MM.1S (cell line): ENCODE measurements around the gene HSD11B1L.

Source experiments
- EZH2 ChIP-seq: fragments of 300-600 bp; sonication (generic); optimal IDR thresholded peaks from 2 replicates; pipeline ENCODE3; 2017; ENCODE audit warnings: low read depth, mild to moderate bottlenecking, antibody characterized with exemption, low read length, mixed read lengths
- EZH2phosphoT487 ChIP-seq: fragments of 300-600 bp; sonication (generic); IDR thresholded peaks from 2 replicates; pipeline ENCODE4 v1.6.1; 2018; ENCODE audit warnings: antibody characterized with exemption, low read length
- TF ChIP-seq, protein P1 (sequence below): fragments of 300-600 bp; sonication (generic); IDR thresholded peaks from 2 replicates; pipeline ENCODE4 v1.5.1; 2016; ENCODE audit warnings: antibody characterized with exemption, low read length, mixed read lengths

DNA sequence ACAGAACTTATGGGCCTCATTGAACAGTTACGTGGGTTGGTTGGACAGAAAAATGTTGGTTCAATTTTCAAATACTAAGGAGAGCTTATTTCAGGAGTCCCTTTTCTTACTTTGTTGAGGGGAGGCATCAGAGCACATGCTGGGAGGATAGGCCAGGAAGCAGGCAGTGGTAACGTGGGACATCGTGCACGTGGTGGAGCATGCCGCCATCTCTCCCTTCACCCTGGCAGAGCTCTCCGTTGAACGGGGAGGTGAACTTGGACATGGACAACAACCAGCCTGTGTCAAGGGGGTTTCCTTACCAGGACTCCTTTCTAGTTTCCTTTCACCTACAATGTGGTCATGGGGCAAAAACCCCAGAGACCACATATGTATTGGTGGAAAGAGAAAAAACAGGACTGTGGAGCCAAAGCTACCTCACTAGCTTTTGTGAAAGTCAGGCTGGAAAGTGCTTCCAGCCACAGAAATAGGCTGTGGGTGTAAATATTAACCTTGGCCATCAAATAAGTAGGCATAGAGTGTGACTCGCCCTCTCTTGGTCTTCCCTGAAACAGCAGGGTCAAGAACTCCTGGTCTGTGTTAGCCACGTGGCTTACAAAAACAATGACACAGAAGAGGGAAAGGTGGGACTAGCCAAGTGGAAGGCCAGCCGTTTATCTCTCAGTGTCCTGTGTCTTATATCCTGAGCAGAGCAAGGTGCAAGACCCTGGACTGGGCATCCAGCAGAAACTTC is 14.9 kb upstream of the HSD11B1L start:
- TF ChIP-seq EZH2phosphoT487 (no peak), EZH2 (no peak)
- TF ChIP-seq, protein P1, sequence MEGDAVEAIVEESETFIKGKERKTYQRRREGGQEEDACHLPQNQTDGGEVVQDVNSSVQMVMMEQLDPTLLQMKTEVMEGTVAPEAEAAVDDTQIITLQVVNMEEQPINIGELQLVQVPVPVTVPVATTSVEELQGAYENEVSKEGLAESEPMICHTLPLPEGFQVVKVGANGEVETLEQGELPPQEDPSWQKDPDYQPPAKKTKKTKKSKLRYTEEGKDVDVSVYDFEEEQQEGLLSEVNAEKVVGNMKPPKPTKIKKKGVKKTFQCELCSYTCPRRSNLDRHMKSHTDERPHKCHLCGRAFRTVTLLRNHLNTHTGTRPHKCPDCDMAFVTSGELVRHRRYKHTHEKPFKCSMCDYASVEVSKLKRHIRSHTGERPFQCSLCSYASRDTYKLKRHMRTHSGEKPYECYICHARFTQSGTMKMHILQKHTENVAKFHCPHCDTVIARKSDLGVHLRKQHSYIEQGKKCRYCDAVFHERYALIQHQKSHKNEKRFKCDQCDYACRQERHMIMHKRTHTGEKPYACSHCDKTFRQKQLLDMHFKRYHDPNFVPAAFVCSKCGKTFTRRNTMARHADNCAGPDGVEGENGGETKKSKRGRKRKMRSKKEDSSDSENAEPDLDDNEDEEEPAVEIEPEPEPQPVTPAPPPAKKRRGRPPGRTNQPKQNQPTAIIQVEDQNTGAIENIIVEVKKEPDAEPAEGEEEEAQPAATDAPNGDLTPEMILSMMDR: no peak
